ENCODE results near the gene ITM2A.

Gene ITM2A

DNA sequence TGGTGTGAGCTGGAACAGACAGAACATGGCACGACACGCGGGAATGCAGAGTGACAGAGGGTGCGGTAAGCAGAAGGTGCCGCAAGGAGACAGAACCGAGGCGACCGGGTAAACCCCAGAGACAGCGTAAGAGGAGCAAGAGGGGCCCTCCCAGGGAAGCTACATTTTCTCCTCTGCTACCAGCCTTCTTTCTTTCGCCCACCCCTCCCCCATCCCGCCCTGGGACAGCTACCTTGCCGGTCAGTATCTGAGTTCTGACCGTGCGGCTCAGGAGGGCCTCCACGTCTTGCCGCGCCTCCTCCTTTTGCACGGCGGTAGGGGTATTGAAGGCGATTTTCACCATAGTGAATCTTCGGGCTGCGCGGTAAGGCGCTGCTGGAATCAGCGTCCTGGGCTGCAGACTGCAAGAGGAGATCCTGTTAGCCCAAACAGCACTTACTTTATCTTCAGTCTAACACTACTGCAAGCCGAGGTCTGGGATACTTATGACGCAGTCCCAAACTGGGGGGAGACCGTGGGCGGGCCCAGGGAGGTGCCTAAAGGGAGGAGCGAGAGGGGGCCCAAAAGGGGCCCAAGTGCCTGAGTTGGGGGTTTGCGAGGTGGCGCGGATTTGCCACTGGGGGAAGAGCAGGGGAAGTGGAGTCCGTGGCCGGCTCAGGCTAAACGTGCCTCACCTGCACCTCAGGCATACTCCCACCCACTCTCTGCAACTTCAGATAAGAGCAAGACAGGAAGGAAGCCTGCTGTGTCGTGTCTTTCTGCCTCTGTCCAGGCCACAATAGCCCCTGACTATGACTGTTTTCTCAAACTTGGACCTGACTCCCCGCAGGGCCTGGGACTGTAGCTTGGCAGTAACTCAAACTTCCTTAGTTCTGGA lies at the start of gene ITM2A:
Gene ITM2A, minus strand, starts transcription at position 462 of the 877 bp plus-strand sequence. Its CDS starts 119 bp downstream, at position 343.
- peak in 2 of 3 donors; percentile 12 to 13 for DNase-seq

DNA sequence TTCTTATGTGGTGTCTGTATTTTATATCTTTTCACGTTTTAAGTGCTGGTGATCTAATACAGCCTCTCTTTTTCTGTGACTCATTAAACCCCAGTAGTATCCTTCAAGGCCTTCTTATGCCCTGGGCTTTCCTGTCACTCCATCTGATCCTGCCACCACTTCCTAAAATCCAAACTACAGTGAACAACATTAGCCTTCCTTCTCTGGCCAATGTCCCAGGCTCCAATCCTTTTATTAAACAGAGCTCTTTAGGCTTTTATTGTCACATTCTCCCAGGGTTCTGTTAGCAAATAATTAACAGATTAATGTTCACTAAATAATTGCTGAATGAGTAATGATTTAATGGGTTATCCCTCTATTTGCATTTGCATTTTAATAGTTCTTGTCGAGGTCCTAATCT lies 47.9 kb upstream of the ITM2A start:
- DNase-seq: no peak

DNA sequence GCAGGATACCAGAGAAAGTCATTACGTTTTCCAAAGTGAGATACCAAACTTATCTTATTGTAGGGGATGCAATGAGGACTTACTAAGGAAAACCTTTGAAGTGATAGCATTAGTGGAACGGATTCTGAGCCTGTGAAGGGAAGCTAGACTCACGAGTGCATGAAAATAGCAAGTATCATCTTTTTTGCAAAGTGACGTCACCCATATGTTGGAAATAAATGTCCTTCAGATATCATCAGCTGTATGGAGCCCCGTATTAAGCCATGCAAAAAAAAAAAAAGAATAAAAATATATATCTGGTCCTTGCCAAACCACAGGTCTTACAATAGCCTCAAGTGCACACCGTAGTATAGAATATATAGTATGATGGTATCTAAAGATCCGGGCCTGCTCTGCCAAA lies 46.8 kb upstream of the ITM2A start:
- DNase-seq: no peak

DNA sequence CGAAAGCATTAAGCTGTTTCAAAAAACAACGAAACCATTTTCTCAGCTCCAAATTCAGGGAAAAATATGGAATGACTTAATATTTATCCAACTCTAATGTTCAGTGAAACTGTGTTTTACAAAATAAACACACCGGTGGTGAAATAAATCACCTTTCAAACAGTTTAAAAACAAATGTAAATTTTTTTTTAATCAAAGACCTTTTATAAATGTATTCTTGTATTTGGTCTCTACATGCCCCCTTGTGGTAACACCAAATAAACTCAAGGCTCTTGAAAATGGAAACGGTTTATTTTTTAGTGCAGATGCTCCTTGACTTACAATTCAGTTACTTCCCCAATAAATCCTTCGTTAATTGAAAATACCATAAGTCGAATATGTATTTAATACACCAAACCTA lies 45.8 kb upstream of the ITM2A start:
- peak in 2 of 3 donors; percentile 5 to 18 for DNase-seq

DNA sequence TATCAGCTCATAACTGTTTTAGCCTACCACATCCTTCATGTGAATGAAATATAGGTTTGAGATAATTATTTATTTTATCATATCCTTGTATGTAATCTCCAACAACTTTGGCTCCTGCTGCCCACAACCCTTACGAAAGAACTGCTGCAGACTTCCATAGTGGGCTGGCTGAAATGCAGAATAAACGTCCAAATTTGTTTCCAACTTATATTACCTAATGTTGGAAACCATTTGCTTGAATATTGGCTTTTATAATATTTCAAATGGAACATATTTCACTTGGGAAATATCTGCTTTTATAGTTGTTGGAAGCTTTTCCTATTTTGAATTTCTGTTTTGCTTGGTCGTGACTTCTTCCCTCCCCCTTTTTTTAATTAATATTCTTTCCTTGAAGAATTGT lies 45.0 kb upstream of the ITM2A start:
- no peak for DNase-seq

DNA sequence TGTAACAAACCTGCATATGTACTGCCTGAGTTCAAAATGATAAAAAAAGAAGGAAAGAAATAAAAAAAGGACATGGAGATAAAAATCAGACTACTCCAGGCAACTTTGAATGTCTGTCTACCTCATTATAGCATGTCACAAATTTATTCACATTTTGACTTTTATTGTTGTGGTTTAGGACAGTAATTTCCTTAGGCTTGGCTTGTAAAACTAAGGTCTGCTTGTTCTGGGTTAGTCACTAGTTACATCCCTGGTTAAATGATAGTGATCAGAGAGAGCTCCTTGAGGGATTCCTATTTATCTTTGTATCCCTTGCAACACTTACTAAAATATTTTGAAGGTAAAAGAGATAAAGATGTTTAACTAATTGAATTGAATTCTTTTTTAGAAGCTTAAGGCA lies 42.5 kb upstream of the ITM2A start:
- no peak for DNase-seq

DNA sequence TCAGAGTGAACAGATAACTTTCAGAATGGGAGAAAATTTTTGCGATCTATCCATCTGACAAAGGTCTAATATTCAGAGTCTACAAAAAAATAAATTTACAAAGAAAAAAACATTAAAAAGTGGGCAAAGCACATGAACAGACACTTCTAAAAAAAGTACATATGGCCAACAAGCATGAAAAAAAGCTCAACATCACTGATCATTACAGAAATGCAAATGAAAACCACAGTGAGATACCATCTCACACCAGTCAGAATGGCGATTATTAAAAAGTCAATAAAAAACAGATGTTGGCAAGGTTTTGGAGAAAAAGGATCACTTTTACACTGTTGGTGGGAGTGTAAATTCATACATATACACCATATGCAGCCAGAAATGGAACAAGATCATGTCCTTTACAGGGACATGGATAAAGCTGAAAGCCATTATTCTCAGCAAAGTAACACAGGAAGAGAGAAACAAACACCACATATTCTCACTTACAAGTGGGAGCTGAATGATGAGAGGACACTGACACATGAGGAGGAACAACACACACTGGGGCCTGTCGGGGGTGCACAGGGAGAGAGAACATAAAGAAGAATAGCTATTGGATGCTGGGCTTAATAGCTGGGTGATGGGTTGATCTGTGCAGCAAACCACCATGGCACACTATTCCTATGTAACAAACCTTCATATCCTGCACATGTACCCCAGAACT lies 41.6 kb upstream of the ITM2A start:
- no peak for DNase-seq

DNA sequence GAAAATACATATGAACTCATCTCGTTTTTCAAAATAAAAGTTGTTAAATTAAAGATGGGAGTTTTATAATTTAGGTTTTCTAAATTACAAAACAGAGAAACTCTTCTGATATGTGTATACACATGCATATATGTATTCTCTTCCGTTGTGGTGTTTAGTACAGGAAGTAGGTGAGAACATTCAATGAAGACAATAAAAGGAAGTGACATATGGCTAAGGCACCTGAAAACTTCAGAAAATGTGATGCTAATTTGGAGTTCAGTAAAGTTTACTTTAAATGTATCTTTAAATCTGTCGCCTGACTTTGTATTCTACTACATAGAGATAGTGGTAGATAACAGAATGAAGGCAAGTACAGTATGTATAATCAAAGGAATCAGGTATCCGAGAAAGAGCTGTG lies 33.5 kb upstream of the ITM2A start:
- no peak for DNase-seq

DNA sequence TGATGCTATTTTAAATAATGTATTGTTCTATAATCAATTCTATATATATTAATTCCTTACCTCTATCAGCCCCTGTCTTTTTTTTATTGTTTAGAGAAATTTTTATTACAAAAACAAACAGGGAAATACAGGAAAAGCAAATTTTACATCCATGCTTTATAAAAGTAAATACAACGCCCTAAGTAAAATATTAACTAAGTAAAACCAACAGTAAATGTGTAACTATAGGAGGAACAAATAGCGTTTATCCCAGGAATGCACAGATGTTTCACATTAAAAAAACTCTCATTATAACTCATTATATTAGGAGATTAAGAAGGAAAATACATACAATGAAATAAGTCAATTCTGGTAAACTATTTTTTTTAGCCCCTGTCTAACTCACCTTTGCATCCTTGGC lies 8.2 kb upstream of the ITM2A start:
- DNase-seq: no peak

DNA sequence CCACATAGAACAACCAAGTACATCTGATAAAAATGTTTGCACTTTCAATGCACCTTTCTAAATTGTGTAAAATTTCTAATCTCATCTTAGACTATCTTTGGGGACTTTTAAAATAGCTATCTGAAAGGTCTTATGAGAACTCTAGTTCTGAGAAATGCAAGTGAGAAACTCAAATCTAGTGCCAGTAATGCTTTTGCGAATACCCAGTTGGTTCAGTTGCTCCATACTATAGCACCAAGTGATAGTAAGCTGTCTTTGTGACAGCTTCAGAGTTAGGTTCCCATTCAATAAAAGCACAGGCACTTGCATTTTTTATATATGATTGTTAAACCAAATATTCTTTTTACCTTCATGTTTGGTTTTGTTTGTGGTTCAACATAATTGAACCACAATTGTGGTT lies 4.5 kb upstream of the ITM2A start:
- no peak for DNase-seq

DNA sequence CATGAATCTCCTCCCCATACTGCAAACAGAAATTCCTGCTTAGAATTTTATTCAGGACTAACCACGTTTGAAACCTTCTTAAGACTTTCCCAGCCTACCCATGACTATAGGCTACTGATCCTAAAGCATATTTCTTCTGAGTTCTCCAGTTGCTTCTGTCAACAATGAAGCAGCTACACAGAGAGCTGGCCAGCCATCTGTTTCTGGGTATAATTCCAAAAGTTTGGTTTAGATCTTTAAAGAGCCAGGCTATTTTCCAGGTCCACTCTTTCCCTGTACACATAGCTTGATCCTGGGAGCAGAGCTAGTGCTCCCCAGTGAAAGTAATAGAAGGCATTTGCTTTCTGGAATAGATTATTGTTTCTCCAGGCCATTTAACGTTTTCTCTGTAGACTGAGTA lies 4.0 kb upstream of the ITM2A start:
- DNase-seq: no peak

DNA sequence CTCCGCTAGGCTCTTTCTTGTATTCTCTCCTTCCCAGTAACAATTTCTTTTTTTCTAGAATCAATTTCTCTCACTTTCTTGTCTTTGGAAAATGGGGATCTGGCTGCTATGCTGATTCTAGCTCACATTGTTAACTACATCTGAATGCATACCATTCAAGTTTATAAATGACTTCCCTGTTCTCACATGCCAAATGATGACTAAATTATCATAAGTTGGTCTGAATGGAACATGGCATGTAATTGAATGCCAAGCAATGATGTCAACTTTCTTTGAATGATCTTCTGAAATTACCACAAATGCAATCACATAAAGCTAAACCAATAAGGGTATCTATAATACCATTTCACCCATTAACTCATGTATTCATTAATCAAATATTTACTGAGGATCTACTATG lies 2.7 kb upstream of the ITM2A start:
- no peak for DNase-seq

DNA sequence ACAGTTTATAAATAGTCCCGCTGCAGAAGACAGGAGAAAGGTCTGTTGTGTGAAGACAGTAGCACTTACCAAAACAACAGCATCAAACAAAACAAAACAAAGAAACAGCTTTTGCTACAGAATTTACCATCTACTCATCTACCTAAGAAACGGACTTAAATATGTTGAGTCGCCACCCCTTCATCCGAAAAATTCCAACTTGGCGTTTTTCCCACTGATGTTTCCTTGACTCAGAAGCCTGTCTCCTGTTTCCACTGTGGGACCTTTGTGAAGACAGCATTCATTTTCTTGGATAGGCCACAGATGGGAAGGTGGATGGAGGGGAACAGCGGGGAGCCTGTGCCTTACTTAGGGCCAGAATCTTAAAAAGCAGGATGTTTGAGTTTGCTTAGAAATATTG lies 1.3 kb upstream of the ITM2A start:
- DNase-seq: no peak

DNA sequence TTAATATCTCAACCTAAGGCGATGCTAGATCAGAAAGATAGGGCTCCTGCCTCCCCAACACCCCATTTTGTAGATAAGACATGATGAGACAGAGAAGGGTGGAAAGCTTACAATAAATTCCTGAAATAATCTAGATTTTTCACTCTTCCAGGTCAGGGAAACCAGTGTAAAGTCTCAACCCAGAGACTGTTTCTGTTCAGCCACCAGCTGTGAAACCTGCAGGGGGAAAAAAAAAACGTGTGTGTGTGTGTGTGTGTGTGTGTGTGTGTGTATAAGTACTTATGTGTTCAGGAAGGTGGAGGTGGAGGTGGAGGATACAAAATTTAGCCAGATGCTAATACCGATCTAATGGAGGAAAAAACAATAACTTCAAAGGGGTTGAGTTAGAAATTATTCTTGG lies 773 bp upstream of the ITM2A start:
- no peak for DNase-seq

DNA sequence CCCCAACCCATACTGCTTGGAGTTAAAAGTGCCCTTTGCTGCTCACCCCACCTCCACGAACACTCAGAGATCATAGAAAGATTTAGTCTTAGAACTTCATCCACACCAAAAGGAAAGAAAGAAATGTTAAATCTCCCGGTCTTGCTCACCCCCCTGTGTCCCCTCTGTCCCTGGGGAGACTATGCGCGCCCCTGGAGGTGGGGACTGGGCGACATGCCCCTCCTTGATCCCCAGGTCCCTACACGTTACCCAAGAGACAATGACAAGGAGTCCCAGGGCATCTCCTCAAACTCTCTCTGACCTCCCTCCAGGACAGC lies 620 bp downstream of the ITM2A start:
- DNase-seq: no peak

DNA sequence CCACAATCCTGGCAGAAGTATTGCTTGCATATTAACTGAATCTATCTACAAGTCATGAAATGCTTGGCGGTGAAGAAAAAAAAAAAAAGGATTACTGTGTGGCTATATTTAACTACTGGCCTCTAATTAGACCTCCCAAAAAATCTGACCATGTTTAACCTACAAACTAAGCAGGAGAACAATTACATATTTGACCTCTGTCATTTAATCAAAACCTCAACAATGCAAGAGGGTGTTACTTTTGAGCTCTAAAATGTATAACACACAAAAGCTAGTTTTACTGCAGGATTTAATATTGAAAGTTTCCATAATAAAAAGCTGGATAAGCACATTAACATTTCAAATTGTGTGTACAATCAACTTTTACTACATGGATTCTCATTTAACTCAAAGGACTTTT lies 1.5 kb downstream of the ITM2A start:
- DNase-seq: no peak

DNA sequence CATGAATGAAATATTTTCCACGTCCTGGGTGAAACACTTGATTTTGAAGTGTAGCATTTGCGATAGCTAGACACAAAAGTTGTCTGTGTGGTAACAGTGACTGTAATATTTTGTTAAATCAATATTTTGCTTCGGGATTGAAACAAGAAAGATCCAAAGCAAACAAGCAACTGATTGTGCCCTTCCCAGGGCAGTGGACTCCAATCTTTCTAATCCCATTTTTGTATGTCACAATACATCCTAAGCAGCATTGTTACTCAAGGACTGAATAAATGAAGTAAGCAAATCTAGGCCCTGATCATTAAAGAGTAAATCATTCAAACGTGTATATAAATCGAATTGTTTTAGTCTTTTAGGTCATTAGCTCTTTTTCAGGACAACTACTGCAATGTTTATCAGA lies 2.8 kb downstream of the ITM2A start:
- DNase-seq: no peak

DNA sequence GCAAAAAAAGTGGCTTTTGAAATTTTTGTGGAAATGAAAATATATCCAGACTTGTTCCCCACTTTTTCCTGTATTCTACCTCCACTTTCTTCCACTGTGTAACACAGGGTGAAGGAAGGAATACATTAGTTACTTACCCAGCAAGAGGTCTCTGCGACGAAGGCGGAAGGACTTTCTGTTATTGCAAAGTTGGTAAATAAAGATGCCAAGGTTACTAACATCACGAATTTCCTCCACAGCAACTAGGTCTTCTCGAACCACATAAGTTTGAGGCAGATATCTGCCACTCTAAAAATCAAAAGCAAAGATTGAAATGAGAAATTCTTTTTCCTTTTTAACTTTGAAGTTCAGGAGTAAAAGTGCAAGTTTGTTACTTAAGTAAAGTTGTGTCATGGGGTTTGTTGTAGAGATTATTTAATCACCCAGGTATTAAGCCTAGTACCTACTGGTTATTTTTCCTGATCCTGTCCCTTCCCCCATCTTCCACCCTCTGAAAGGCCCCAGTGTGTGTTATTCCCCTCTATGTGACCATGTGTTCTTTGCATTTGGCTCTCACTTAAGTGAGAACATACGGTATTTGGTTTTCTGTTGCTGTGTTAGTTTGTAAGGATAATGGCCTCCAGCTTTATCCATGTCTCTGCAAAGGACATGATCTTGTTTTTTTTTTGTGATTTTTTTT lies 5.8 kb downstream of the ITM2A start:
- no peak for DNase-seq

DNA sequence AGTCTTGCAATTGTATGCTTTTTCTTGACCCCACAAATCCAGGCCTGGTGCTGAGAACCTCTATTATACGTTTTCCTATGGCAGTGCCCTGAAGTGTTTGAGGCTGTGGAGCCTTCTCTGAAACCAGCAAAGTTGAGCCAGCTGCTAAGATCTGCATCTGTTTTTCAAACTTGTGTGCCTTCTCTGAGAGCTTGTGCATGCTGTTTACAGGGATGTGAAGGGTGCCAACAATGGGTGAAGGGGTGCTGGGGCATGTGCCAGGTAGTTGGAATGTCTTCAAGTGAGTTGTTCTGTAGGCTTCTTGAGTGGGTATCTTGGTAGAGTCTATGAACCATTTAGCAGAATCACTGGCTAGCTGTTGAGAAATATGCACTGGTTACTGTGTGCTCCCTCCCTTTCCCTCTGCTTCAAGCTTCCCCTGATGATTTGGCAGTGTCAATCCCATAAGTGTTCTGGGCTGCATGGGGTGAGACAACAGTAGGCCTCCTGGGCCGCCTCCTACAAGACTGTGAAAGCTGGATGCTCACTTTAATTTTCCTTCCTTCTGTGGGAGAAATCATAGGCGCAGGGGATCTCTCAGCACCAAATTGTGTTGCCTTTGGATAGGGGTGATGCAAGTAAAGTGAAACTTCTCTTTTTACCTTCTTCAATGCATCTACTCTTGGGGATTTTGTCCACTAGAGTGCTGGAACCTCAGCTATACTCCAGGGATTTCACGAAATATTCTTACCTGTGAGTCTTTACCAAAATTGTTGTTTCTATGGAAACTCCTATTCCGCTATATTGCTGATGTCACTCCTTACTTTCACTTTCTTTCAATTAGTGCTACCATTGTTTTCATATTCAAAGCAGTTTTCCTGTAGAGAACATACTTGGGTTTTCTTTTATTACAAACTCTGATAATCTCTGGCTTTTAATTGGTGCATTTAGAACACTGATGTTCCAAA lies 30.0 kb downstream of the ITM2A start:
- DNase-seq: no peak

DNA sequence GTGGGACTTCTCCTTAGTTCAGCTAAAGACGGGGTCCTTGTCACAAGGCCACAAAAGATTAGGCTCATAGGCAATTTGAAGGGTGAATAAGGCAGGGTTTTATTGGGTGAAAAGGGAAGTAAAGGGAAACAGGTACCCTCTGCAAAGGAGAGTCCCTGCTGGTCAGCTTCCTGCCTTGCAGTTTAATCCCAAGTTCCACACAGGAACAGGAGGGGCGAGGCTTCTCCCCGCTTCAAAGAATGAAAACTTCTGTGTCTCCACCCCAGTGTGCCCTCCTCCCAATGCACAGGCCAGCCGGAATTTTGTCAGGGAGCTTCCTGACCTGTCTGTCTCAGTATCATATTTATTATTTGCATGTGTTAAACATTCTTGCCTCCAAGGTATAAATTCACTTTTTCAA lies 37.1 kb downstream of the ITM2A start:
- no peak for DNase-seq

DNA sequence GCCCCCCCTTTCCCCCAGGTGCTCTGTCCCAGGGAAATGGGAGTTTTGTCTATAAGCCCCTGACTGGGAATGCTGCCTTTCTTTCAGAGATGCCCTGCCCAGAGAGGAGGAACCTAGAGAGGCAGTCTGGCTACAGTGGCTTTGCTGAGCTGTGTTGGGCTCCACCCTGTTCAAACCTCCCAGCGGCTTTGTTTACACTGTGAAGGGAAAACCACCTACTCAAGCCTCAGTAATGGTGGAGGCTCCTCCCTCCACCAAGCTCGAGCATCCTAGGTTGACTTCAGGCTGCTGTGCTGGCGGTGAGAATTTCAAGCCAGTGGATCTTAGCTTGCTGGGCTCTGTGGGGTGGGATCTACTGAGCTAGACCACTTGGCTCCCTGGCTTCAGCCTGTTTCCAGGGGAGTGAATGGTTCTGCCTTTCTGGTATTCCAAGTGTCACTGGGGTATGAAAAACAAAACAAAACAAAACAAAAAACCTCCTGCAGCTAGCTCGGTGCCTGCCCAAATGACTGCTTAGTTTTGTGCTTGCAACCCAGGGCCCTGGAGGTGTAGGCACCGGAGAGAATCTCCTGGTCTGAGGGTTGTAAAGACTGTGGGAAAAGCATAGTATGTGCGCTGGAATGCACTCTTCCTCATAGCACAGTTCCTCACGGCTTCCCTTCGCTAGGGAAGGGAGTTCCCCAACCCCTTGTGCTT lies 41.7 kb downstream of the ITM2A start:
- DNase-seq: peak in 1 of 3 donors; percentile 0
